GM19035 (cell line): ENCODE measurements around the gene TSPAN9.

Experiments used
- ATAC-seq: cut with Tn5 transposase; IDR thresholded peaks from one replicate; pipeline ENCODE4 v1.9.1; 2021; ENCODE audit not compliant: unreplicated experiment

Gene TSPAN9

DNA sequence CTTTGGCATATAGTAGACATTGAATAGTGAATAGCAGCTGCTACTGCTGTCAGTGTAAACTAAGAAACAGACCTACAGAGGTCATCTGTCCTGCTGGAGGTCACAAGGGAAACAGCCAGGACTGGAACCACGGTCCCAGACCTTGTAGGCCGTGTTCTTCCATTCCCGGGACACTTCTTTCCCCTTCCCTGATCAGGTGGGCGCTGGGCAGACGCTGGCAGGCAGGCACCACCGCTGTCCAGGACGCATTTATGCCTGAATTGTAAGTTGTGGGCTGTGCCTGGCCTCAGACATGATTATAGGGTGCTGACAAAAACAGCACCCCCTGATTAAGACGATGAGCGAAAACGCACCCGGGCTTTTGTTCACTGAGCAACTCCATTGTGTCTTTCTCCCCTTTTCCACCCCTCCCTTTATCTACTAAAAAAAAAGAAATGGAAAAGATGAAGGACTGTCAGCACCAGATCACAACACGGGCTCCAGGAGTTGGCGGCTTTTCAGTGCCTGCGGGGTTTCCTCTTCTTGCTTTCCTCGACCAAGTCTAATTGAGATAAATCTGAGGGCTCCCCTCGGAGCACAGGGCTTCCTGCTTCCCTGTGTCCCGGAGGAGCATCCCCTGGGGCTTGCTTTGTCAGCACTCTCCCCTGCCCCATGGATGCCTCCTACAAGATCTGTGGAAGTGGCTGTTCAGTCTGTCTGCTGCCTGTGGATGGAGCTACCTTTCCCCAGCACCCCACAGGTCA, 80.6 kb downstream of the TSPAN9 start:
- no peak for ATAC-seq

DNA sequence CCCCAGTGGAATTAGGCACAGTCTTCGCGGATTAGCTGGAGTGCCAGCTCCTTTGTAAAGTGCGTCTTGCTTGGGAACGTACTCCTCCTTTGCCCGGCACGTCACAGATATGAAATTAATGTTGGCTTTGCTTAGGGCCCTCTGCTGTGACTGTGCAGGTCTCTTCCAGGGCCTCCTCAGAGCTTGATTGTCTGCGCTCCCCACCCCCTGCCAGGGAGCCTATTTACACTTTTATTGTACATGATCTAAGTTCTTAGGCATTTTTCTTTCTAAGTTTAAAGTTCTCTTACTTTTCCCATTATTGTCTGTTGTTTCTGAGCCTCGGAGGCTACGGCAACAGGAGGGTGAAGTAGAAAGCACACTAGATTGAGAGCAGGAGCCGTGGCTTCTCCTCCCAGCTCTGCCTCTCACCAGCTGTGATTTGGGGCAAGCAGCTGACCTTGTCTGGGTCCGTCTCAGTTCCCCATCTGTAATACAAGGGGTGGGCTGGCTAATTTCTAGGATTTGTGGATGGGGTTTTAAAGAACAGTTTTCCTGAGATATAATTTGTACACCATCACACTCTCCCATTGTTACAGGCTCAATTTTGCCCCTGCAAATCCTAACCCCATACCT, 81.8 kb downstream of the TSPAN9 start:
- ATAC-seq: no peak

DNA sequence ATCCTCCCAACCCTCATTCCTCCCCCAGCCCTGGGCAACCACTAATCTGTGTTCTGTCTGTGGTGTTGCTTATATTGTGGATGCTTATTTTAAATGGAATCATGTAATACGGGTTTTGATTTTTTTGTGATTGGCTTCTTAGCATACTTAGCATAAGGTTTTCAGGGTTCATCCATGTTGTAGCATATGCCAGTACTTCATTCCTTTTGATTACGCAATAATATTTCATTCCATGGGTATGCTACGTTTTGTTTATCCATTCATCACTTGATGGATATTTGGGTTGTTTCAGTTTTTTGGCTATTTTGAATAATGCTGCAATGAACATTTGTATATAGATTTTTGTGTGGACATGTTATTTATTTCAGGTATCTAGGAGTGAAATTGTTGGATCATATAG, 82.9 kb downstream of the TSPAN9 start:
- no peak for ATAC-seq

DNA sequence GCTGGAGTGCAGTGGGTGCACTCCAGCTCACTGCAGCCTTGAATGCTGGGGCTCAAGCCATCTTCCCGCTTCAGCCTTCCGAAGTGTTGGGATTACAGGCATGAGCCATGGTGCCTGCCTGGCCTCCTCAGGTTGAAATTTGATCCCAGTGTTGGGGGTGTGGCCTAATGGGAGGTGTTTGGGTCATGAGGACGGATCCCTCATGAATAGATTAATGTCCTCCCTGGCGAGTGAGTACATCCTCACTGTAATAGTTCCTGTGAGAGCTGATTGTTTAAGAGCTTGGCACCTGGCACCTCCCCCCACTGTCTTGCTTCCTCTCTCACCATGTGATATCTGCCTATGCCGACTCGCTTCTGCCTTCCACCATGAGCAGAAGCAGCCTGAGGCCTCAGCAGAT, 84.7 kb downstream of the TSPAN9 start:
- no peak for ATAC-seq

DNA sequence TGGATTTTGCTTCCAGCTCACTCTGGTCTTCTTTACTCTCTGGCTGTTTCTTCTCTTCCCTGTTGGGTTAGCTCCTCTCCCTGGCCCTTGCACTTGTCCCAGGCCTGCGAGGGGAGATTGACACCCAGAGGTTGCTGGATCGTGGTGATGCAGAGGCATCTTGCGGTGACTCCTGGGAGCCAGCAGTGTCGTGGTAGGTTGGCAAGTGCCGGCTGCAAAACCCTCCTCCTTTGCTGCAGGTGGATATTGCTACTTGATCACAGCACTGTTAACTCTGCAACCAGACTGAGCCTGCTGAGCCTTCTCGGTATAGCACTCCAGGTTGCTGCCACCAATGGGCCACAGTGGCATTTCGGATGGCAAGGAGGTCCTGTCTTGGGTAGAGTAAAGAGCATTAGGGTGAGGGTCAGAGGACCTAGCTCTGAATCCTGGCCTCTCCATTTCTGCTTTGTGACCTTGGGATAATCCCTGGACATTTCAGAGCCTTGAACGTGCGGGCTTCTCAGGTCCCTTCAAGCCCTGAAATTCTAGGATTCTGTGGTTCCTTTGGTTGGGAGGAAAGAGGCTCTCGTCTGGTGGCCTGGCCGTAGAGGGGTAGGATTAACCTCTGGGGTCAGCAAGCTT, 87.4 kb downstream of the TSPAN9 start:
- ATAC-seq: no peak

DNA sequence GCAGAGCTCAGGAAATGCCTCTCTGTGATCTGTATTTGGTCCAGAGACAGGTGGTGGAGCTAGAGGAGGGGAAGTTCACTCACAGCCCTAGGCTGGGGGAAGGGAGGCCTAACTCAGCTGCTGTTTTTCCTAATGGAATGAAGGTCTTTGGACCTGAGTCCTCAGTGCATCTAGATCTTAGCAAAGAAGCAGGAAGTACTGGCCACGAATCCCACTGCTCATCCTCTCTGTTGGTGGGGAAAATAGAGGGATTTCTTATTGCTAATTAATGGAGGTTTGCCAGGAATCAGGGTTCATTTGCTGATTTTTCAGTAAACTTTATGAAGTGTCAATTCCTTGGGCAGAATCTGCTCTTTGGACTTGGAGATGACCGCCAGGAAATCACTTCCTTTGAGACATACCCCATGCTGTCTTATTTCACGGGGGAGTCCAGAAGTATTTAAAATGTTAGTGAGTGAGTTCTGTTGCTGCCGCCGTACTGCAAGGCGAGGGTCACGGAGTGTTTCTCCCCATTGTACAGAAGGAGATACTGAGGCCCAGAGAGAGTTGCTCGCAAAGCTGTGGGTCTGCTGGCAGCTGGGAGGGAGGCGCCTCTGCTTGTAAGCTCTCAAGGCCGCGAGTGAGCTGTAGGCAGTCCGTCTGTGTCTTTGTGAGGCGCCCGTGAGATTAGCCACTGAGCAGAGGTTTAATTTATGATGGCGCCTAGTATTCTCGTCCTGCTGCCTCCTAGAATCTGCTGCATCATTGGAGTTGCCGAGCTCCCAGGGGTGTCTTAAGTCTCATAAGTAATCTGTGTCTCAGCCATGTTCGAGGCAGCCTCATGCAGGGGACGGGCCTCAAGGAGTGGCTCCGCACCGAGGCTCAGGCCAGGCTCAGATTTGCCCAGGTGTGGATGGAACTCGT, 88.2 kb downstream of the TSPAN9 start:
- ATAC-seq: no peak

DNA sequence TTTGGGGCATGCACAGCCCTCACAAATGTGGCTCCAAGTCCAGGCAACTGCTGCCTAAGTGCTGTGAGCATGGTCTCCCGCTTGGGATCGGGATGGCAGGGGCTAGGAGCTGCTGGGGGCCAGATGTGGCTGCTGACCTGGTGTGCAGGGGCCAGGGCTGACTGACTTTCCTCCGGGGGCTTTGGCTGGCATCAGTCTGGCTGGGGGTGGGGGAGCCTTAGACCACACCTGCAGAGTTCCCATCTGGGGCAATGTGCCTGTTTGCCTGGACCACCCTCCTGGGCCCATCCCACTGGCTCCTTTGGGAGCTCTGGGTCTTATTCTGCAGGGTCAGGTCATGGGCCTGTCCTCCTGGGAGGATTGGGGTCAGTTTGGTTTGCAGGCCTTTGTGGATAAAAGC, 90.5 kb downstream of the TSPAN9 start:
- no peak for ATAC-seq

DNA sequence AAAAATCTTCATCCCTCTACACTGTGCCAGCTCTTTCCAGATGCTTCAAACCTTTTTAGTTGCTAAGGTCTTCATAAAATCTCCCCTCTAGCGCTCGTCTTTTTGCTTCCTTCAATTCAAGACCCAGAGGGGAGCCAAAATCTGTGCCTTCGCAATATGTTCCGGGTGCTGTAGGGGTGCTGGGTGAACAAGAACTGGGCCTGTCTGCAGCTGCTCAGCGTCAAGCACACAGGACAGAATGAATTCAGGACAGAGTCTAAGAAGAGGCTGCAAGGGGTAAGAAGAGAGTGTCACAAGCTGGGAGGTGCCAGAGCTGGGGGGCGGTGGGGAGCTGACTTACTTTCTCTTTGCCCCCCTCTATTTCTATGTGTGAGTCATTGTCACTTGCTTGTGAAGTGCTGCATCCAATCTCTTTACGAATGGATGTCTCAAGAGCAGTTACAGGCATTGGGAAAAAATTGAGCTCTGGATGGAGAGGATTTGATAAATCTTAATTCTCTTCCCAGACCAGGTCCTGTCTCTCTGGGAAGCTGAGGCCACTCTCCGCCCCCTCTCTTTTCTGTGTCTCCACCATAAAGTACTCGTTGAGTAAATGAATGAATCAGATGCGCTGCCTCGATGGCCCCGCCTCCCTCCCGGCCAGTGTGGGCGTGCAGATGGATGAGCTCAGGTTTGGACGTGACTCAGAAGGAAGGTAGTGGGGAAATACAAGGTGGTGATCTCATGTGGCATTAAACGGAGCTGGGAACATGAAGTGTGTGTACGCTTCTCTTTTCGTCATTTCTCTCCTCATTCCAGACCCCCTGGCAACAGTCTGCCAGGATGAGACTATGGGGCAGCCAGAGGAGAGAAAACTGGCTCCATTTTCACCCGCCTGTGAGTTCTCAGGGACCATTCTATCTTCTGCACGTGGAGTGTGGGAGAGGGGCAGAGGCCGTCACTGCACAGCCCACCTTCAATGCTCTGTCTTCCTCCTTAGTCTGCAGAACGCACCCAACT, 91.3 kb downstream of the TSPAN9 start:
- ATAC-seq: no peak

DNA sequence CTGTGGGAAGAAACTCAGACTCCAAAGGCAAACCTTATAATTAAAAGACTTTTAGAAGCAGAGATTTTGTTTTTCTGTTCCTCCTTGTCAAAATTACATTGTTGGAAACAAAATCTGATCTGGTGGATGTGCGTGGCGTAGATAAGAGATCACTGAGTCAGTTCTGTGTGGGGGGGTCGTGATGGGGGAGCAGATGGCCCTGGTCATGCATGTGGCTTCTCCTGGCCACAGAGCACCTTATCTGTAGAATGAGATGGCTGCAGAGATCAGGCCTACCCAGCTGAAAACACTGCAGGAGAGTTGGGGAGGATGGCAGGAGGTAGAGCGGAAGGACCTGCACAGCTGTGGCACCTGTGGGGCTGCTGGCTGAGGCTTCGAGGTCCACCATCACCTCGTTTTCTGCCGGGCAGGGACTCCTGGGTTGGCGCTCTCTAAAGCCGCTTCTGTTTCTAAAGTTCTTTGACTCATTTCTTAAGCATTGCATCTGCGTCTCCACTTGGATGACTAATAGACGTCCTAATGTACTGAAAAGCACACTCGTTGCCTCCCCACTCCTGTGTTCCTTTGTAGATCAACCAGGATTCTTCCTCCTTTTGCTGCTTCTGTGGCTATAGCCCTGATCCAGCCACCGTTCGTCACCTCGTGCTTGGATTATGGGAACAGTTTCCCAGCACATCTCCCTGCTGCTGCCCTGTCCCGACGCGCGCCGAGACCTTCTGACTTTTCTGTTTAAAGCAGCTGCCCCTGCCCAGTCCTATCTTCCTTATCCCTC, 93.4 kb downstream of the TSPAN9 start:
- no peak for ATAC-seq

DNA sequence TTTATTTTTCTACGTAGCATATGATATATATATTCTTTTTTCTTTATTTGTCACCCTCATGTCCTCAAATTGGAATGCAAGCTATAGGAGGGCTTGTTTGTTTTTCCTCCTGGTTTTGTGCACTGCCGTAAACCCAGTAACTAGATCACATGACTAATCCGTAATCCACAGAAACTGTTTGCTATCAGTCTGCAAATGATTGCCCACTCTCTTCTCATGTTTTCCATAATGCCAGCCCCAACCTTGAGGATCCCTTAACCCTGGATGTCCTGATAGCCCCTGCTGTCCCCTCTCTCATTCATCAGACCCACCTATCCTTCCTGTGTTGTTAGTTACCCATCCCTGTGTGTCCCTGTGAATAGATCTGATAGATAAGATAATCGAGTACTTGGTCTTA, 94.0 kb downstream of the TSPAN9 start:
- no peak for ATAC-seq

DNA sequence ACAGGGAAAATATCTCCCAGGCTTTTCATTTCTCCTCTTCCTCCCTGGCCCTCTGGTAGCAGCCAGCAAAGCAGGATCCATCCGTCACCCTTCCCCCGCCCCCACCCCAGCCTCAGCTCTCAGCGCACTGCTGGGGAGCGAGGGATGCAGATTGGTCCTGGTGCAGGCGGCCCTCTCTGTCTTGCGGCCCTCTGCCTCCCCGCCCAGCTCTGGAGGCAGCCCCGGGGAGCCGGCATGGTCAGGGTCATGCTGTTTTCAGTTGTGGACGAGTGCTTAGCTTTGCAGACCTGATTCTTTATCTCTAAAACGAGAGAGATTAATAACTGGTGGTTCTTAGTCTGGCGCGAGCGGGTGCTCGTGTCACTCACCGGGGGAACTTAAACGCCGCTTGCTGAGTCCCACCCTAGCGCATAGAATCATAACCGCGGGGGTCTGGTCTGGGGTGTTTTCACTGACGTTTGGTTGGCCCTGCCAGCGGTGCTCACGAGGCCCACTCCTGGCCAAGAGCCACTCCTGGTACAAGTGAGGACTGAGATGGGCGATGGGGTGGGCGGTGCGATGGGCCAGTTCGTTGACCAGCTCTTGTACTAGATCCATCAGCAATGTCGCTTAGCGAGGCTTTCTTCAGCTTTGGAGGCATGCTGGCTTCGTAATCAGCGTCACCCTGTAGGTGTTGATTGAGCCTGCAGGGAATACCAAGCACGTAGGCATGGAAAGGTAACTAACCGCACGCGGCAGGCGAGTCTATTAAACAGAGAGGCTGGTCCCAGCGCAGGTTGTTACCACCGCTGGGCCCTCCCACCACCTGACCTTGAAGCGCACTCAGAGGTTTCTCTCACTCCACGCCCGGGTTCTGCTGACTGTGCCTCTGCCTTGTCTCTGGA, 95.2 kb downstream of the TSPAN9 start:
- ATAC-seq: no peak

DNA sequence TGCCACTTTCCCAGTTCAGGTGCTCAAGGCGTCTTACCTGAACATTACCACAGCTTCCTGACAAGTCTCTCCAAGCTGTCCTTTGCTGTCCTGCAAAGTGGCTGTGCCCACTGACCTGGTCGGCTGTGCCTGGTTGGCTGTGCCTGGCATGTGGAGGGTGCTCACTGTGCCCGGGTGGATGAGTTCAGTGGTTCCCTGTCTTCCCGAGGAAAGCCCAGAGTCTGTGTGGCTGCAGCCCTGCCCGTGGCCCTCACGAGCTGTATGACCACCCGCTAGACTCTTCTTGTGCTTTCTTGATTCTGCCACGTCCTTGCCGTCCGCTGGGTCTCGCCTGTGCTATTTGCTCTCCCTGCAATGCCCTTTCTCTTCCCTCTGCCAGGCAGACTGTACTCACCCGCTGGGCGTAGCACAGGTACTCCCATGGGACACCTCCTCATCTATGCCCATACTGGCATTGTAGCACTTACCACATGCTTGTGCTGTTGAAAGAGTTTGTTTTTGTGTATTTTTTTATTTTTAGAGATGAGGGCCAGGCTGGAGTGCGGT, 95.9 kb downstream of the TSPAN9 start:
- no peak for ATAC-seq

DNA sequence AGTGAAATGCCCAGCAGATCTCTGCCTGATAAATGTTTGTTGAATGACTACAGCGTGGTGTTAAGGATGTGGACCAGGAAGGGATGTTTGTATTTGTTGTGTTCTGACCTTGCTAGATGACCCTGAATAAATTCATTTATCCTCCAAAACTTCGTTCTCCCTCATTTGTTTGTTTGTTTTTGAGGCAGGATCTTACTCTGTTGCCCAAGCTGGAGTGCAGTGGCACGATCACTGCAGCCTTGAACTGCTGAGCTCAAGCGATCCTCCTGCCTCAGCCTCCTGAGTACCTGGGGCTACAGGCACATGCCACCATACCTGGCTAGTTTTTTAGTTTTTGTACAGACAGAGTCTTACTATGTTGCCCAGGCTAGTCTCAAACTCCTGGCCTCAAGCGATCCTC, 96.7 kb downstream of the TSPAN9 start:
- no peak for ATAC-seq

DNA sequence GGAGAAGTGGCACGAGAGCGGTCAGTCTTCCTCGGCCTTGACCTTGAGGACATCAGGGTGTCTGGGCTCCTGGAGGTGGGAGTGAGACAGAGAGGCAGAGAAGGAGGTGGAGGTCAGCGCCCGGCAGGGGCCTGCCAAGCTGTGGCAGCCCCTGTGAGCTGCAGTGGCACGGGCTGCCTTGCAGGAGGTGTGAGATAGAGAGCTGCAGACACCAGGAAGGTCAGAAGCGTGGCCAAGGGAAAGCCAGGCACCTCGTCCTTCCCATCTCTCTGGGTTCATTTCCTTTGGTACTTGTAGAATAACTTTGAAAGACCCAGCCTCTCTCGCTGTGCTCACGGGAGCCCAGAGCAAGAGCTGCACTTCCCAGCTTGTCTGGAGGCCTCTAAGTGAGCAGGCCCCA, 98.1 kb downstream of the TSPAN9 start:
- ATAC-seq: no peak

DNA sequence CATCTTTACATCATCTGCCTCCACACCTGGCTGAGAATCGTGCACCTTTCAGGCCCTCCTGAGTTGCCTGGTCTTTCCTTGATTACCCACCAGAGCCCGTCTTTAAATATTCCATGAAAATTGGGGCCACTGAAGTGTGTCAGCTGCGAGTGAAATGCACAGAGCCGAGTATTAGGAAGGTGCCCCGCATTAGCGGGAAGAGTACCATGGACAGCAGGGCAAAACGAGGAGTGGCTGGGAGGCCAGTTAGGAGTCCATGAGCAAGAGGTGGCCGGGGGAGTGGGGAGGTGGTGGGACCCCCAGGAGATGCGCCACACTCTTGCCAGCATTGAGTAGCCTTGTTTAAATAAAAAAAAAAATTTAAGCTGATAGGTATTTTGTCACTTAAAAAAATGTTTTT, 99.6 kb downstream of the TSPAN9 start:
- ATAC-seq: no peak

DNA sequence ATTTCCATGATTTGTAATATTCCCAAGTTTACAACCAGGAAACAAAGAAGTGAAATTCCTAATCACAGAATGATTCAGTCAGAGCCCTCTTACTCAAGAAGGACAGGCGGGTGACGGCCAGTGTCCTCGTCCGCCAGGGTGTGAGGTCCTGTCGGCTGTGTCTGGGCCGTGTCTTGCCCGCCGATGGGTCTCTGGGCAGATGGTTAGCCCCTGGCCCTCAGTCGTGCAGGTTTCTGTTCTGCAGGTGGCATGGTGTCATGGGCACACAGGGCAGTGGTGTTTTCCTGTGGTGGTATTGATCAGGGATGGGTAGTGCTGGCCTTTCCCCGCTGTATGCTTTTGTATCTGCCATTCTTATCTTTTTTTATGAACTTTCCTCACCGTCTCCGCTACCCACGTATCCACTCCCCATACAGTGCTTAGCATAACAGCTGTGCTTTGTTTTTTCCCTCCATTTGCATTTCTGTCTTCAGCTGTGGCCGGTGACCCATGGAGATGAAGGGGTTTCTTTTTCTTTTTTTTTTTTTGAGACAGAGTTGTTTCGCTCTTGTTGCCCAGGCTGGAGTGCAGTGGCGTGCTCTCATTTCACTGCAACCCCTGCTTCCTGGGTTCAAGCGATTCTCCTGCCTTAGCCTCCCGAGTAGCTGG, 100.7 kb downstream of the TSPAN9 start:
- ATAC-seq: peak; percentile 62

DNA sequence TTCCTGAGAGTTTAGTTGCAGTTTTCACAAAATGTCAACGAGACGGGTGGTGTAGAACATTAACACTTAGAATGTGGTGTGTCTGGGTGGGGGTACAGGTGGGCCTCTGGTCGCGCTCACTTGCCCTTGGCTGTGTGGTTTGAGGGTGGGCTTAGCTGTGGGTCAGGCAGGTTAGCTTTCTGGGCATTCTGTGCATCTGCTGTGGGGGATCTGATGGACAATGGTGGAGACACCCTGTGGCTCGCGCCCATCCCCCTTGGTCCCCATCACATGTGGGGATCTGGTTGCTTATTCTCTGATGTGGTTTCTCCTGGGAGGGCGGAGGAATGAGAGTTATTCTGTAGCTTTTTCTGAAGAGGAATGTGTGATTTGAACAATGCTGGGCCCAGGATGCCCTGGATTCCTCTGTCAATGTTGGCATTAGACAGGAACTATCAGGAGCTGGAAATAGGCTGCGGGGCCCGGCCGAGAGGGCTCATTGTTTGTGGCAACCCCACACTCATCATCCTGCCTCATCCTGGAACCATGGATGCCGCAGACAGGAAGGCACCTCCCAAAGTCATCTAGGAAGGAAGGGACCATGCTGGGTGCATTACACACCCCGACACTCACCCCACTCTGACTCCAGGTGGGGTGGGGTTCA, 101.6 kb downstream of the TSPAN9 start:
- no peak for ATAC-seq
